Hepatocyte (in vitro differentiated cells): ENCODE results near the gene GNAZ.

ENCODE experiments used
- EZH2 ChIP-seq: fragments of 200-600 bp; sonication (generic); IDR thresholded peaks from 2 replicates; pipeline ENCODE4 v1.6.1; 2016; ENCODE audit warnings: antibody characterized with exemption, mild to moderate bottlenecking, borderline replicate concordance
- TF ChIP-seq, protein P1 (sequence below): fragments of 200-600 bp; sonication (generic); IDR thresholded peaks from 2 replicates; pipeline ENCODE4 v1.5.1; 2016; ENCODE audit warnings: antibody characterized with exemption, mild to moderate bottlenecking; ENCODE audit not compliant: poor library complexity

DNA sequence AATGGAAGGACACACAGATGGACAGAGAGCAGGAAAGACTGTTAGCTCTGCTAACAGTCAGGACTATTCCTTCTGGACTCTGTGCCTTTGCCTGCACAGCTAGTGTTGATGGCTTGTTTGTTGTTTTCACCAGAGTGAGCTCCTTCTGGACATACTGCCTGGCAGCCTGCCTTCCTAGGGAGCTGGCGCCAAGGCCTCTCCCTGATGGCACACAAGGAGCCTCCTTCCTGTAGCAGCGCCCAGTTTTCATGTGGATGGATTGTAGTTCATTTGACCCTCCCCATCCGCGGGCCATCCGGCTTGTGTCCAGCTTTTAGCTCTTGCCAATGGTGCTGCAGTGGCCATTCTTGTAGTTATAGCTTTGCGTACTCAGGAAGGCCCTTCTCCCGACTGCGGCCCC, 93.3 kb downstream of the GNAZ start:
- TF ChIP-seq, protein P1, sequence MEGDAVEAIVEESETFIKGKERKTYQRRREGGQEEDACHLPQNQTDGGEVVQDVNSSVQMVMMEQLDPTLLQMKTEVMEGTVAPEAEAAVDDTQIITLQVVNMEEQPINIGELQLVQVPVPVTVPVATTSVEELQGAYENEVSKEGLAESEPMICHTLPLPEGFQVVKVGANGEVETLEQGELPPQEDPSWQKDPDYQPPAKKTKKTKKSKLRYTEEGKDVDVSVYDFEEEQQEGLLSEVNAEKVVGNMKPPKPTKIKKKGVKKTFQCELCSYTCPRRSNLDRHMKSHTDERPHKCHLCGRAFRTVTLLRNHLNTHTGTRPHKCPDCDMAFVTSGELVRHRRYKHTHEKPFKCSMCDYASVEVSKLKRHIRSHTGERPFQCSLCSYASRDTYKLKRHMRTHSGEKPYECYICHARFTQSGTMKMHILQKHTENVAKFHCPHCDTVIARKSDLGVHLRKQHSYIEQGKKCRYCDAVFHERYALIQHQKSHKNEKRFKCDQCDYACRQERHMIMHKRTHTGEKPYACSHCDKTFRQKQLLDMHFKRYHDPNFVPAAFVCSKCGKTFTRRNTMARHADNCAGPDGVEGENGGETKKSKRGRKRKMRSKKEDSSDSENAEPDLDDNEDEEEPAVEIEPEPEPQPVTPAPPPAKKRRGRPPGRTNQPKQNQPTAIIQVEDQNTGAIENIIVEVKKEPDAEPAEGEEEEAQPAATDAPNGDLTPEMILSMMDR = no peak
- no peak for TF ChIP-seq EZH2
